HG02852 (cell line): ENCODE data around the gene GLP2R.

Experiments used
- ATAC-seq: cut with Tn5 transposase; IDR thresholded peaks from one replicate; pipeline ENCODE4 v1.9.1; 2021; ENCODE audit warnings: mild to moderate bottlenecking, moderate library complexity; ENCODE audit not compliant: unreplicated experiment

The GLP2R gene

GRCh38 chr17:9845306-9845705 lies 19.6 kb downstream of the GLP2R start:
- ATAC-seq = no peak

GRCh38 chr17:9850151-9850550 lies 24.4 kb downstream of the GLP2R start:
- ATAC-seq = no peak

DNA sequence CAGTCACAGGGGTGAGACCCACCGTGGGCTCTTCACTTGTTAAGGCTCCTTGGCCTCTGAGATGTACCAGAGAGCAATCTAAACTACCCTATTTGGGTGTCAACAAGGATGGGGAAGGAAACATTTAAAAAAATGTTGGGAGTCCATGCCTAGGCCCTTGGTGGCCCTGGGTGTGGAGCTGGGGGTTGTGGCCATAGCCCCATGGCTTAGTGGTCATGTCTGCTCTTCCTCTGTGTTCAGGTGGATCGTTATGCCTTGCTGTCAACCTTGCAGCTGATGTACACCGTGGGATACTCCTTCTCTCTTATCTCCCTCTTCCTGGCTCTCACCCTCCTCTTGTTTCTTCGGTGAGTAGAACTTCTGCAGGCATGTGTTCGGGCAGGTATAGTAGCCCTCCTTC lies 28.5 kb downstream of the GLP2R start:
- no peak for ATAC-seq

DNA sequence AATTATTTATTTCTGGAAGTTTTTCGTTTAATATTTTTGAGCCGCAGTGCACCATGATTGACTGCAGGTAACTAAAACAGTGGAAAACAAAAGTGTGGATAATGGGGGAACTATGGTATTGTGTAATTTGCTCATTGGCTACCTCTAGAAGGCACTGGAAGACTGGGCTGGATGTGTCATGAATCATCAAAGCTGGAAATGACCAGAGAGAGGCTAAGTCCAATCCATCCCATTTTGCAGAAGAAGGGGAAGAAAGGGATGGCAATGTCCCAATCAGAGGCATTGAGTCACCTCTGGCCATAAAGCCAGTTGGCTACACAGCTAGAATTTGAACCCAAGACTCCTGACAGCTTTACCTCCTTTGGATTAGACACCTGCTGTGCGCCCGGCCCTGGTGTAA lies 29.3 kb downstream of the GLP2R start:
- ATAC-seq = no peak

DNA sequence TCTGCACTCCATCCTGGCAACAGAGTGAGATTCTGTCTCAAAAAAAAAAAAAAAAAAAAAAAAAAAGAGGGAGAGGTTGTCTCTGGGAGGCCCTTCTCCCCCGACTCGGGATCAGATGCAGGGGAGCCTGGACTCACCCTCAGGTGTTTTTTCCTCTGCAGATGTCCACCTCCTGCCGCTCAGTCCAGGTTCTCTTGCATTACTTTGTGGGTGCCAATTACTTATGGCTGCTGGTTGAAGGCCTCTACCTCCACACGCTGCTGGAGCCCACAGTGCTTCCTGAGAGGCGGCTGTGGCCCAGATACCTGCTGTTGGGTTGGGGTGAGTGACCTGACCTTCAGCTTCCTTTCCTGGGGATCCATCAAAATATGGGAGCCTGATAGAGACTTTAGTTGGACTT lies 34.1 kb downstream of the GLP2R start:
- ATAC-seq = no peak

DNA sequence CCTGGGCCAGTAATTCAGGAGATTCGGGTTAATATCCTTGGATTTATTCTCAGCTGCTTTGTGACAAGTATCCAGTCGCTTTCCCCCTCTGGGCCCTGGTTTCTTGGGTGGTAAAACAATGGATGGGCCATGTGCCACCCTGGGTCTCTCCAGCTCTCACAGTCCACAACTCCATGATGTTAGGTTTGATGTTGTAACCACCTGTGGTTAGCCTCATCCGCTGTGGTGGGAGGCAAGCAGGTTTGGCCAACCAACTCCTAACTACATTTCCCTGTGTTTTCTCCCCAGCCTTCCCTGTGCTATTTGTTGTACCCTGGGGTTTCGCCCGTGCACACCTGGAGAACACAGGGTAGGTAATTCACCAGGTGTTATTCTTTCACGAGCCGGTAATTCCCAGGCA lies 35.1 kb downstream of the GLP2R start:
- ATAC-seq = no peak

DNA sequence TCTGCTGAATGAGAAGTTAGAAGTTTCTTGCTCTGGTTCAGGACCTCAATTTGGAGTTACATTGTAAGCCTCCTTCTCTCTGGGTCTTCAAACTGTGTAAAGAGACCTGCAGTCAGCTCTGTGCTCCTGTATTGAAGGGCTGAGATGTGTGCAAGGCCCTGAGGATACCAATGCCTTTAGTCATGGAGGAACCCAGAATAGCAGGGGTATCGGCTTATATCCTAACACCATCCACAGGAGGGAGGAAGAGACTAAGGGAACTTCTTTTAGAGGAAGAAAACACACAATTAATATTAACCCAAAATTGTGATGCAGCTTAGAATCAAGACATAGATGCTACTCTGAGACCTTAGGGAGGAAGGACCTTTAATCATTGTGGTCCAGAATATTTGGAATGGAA lies 36.5 kb downstream of the GLP2R start:
- no peak for ATAC-seq

DNA sequence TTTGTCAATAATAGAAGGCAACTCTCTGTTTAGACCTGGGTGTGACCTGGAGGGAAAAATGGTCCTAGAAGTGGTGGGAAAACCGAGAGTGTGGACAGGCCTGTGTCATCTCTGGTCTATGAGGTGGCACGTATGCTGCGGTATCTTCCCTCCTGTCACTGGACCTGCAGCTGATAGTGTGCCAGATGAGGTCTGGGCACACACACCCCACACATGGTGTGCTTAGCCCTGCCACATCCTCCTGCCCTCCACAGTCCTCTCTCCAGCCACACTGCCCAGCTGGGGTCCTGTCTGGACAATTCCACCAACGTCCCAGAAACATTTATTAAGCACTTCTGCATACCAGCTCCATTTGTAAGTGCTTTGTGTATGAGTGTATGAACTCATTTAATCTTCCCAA lies 37.2 kb downstream of the GLP2R start:
- ATAC-seq = no peak

DNA sequence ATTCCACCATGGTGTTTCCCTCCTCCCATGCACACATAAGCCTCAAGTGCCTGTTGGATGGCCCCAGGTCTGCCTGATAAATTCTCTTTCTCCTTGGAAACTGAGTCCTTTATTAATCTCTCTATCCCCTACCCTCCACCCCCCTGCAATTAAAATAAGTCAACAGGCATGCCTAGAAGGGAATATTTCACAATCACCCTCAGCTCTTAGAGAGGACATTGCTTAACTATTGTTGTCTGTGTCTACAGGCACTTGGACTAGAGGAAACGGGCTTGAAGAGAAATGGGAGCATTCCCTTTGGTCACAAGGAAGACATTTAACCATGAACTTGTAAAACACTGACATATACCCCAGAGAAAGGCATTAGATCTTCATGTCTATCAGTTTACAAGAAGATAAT lies 39.9 kb downstream of the GLP2R start:
- no peak for ATAC-seq

DNA sequence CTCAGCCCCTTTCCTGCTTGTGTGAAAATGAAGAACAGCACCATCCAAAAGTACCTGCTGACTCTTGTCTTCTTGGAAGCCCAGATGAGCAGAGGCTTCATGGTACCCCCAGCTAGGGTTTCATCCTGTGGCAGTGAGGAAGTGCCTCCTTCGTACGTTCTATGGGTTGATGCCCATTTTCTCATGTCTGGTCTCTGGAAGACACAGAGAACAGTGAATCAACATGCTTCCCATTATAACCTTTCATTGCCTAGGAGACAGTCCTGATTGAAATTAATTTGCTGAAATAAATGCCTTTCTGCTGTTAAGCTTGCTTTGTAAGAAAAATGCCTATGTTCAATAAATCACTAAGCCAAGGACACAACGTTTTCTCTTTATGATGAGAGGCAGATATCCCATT lies 42.8 kb downstream of the GLP2R start:
- ATAC-seq = no peak

DNA sequence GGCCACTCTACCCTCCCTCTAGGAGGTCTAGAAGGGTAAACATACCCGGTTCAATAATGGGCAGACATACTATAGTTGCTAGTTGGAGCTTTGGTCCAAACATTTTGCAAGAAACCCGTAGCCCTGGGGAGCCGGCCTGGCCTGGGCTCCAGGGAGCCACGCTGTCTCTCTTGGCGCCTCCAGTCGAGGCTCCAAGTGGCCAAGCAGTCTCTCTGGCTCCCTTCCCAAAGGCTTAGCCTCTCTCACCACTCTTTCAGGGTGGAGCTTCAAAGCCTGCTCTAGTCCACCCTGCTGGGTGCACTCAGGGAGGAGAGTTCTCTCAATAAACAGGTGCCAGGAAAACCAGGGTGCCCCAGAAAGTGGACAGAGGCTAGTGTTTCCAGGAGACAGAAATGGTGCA lies 47.1 kb downstream of the GLP2R start:
- no peak for ATAC-seq

- no peak for ATAC-seq
Measured at GRCh38 chr17:9874722-9875121, 49.0 kb downstream of the GLP2R start.

DNA sequence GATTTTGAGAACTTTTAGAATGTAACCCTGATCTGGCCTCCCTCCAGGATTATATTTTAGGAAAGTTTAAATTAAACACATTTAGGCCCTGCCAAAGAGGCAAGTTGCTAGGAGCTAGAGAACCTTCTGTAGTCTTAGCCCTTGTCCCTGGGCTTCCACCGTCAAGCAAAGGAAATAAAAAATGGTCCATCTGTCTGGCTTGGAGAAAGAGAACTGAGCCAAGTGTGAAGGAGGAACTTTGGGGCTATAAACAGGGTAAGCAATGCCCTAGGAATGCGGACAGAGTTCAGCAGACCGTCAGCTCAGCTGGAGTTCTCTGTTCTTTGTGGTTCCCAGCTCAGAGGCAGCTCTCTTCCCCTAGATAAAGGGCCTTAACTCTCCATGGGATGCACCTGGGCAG lies 49.7 kb downstream of the GLP2R start:
- ATAC-seq = no peak

DNA sequence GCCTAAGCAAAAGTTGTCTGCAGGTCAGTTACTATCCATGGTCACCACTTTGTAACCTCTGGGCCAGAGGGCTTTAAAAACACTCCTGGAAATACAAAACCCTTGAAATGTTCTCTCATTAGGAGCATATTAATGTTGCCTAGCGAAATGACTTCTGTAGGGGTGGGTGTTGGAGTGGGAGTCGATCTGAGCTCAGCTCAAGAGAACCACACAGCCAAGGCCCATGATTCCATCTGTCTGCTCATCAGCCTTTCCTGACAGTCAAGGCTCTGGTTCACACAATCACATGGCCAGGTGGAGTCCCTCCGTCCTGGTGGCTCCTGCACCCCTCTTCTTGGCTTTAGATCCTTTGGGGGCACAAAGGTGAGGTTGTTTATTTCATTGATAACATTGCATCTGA lies 52.6 kb downstream of the GLP2R start:
- ATAC-seq = no peak

DNA sequence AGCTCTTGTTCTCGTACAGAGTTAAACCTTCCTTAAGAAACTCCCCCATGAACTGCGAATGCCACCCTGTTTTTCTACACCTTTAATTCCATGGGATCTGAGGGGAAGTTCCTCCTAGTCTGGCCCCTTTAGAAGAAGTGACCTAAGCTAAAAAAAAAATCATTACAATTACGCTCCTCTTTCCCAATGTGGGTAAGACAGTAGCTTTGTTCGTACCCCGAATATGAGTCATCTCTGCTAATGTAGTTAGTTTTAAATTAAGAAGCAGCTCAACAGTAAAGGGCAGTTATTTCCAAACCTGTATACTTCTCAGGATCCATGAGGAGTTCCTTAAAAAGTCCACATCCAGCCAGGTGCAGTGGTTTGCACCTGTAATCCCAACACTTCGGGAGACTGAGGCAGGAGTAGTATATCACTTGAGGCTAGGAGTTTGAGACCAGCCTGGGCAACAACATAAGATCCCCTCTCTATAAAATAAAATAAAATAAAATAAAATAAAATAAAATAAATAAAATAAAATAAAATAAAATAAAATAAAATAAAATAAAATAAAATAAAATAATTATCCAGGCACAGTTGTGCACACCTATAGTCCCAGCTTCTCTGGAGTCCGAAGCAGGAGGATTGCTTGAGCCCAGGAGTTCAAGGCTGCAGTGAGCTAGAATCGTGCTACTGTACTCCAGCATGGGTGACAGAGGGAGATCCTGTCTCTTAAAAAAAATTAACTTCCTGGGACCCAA lies 53.2 kb downstream of the GLP2R start:
- no peak for ATAC-seq

GRCh38 chr17:9880582-9880999 lies 54.9 kb downstream of the GLP2R start:
- no peak for ATAC-seq

DNA sequence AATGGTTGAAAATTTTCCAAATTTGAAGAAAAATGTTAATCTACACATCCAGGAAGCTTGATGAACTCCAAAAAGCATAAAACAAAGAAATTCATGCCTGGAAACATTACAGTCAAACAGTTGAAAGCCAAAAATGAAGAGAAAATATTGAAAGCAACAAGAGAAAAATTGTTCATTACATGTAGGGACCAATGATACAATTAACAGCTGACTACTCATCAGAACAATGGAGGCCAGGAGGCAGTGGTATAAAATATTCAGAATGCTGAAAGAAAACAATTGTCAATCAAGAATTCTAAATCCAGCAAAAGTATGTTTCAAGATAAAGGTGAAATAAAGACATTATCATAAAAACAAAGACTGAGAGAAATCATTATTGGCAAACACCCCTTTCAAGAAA lies 57.7 kb downstream of the GLP2R start:
- no peak for ATAC-seq

DNA sequence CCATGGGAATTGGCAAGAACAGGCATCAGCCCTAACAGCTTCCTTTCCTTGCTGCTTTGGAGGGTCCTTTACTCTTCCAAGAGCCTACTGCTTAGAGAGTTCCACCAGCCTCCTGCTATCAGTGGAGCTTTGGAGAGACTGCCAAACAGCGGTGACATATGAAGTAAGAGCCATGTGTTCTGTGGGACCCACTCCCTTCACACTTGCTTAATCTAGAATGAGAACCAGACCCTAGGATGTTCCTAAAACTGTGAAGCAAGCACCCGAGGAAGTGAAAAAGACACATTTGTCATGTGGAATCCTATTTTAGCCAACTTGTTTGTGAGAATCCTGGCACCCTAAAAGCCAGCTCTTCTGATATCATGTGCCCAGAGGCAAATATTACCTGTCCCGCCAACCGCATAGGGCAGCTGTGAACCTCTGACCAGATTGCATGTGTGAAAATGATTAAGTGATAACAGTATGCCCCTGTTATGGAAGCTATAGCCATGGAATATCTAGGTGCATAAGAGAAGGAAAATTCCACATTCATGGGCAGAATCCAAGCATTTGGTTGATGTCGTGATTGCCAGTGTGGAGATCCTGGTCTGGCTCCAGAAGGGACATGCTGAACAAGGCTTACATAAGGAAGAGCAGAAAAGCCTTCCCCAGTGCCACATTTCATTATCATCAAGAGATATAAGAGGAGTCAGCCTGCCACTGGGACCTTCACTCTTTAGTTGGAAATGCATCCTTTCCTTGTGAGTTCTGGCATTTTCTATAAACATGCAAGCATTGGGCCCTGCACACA lies 60.6 kb downstream of the GLP2R start:
- no peak for ATAC-seq

DNA sequence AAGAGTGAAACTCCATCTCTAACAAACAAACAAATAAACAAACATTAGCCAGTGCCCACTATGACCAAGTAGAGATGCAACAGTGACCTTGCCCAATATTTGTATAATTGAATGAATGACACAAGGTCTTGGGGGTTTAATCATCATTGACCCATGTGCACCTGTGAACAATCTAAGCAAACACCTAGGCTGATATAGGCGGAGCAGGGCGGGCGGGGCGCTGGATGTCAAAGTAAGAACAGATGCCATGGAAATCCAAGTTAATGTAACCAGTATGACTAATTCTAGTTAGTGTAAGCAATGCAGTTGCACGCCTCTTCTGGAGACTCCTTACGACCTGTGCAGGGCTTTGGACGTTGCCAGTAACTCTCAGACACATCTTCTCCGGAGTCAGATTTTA lies 61.8 kb downstream of the GLP2R start:
- no peak for ATAC-seq

- ATAC-seq = no peak
Measured at GRCh38 chr17:9890124-9890523, 64.4 kb downstream of the GLP2R start.

DNA sequence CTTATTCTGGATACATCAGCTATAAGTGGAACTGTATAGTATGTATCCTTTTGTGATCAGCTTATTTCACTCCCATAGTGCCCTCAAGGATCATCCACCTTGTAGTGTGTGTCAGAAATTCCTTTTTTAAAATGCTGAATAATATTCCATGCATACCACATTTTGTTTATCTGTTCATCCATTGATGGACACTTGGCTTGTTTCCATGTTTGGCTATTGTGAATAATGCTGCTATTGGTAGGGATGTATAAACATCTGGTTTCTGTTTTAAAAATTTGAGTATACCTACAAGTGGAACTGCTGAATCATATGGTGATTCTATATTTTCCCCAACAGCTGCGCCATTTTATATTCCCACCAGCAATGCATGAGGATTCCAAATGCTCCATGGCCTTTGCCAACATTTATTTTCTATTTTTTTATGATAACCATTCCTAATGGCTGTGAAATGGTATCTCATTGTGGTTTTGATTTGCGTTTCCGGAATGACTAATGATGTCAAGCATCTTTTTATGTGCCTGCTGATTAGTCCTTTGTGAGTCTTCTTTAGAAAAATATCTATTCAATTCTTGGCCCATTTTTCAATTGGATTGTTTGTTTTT lies 67.8 kb downstream of the GLP2R start:
- no peak for ATAC-seq

DNA sequence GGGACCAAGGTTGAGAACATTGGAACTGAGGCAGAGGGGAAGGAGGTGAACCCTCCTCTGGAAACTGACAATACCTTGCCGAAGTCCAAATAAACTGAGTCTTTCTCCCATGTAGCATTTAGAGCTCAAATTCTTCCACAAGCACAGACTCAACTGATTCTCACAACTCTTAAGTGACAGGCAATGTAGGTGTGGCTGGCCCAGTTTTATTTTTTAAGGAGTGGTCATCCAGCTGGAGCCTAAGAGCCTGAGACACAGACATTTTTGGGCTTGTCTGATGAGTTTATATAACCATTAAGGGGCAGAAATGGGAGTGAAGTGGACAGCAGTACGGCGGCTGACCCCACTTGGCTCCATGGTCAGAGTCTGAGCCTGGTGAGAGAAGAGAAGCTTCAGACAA lies 68.5 kb downstream of the GLP2R start:
- no peak for ATAC-seq
